H9 (cell line): ENCODE measurements around the gene ACOT7. TPM values are rescaled to one million over a fixed set of nuclear protein-coding genes. Genes with fewer than 3 reads are reported as not detected.

Source experiments
- DNase-seq: peaks from one replicate; pipeline ENCODE4 v3.0.0-alpha.2; 2017
- H2AFZ ChIP-seq: one replicate; pipeline ENCODE4 v1.6.1; 2013; ENCODE audit warnings: mild to moderate bottlenecking, low read length, control low read depth, moderate library complexity
- H2AK5ac ChIP-seq: 2 replicates; pipeline ENCODE4 v1.6.1; 2013; ENCODE audit warnings: low read length, control low read depth, mixed read lengths; ENCODE audit not compliant: insufficient read length
- H2BK120ac ChIP-seq: one replicate; pipeline ENCODE4 v1.6.1; 2013; ENCODE audit warnings: low read depth, mild to moderate bottlenecking, low read length, control low read depth, inconsistent platforms; ENCODE audit not compliant: poor library complexity, severe bottlenecking
- H2BK12ac ChIP-seq: 2 replicates; pipeline ENCODE4 v1.6.1; 2013; ENCODE audit warnings: low read length, control low read depth, mixed read lengths, low read depth; ENCODE audit not compliant: insufficient read length
- H2BK15ac ChIP-seq: 2 replicates; pipeline ENCODE4 v1.6.1; 2013; ENCODE audit warnings: low read depth, low read length, control low read depth
- H2BK20ac ChIP-seq: one replicate; pipeline ENCODE4 v1.6.1; 2013; ENCODE audit warnings: low read depth, mild to moderate bottlenecking, low read length, control low read depth, inconsistent platforms; ENCODE audit not compliant: poor library complexity, severe bottlenecking
- H2BK5ac ChIP-seq: 2 replicates; pipeline ENCODE4 v1.6.1; 2013; ENCODE audit warnings: low read length, control low read depth, mixed read lengths; ENCODE audit not compliant: insufficient read length
- H3K14ac ChIP-seq: 2 replicates; pipeline ENCODE4 v1.6.1; 2013; ENCODE audit warnings: low read length, control low read depth; ENCODE audit not compliant: insufficient read depth
- H3K18ac ChIP-seq: 2 replicates; pipeline ENCODE4 v1.6.1; 2013; ENCODE audit warnings: low read depth, mild to moderate bottlenecking, mixed read lengths, low read length, control low read depth; ENCODE audit not compliant: insufficient read length
- H3K23ac ChIP-seq: 2 replicates; pipeline ENCODE4 v1.6.1; 2013; ENCODE audit warnings: low read length, control low read depth, mixed read lengths, low read depth; ENCODE audit not compliant: insufficient read length
- H3K23me2 ChIP-seq: 2 replicates; pipeline ENCODE4 v1.6.1; 2013; ENCODE audit warnings: low read depth, mild to moderate bottlenecking, mixed read lengths, low read length, control low read depth; ENCODE audit not compliant: insufficient read length, poor library complexity, severe bottlenecking
- H3K27ac ChIP-seq: 2 replicates; pipeline ENCODE4 v1.5.1; 2013; ENCODE audit warnings: low read length, control low read depth, mixed read lengths, low read depth; ENCODE audit not compliant: insufficient read length
- H3K27me3 ChIP-seq: 2 replicates; pipeline ENCODE4 v1.6.1; 2013; ENCODE audit warnings: low read length, control low read depth, inconsistent platforms; ENCODE audit not compliant: insufficient read depth
- H3K4ac ChIP-seq: 2 replicates; pipeline ENCODE4 v1.6.1; 2013; ENCODE audit warnings: low read depth, mild to moderate bottlenecking, control low read depth, inconsistent platforms, low read length, moderate library complexity
- H3K4me1 ChIP-seq: 2 replicates; pipeline ENCODE4 v1.6.1; 2013; ENCODE audit warnings: low read length, control low read depth, inconsistent platforms; ENCODE audit not compliant: insufficient read depth
- H3K4me2 ChIP-seq: 2 replicates; pipeline ENCODE4 v1.6.1; 2013; ENCODE audit warnings: low read length, control low read depth, mixed read lengths; ENCODE audit not compliant: insufficient read length, insufficient read depth
- H3K56ac ChIP-seq: 2 replicates; pipeline ENCODE4 v1.6.1; 2013; ENCODE audit warnings: low read depth, mild to moderate bottlenecking, mixed read lengths, low read length, control low read depth; ENCODE audit not compliant: insufficient read length
- H3K79me1 ChIP-seq: 2 replicates; pipeline ENCODE4 v1.6.1; 2013; ENCODE audit warnings: low read depth, mild to moderate bottlenecking, moderate library complexity, low read length, control low read depth, inconsistent platforms; ENCODE audit not compliant: insufficient read depth, poor library complexity, severe bottlenecking
- H3K79me2 ChIP-seq: 2 replicates; pipeline ENCODE4 v1.6.1; 2013; ENCODE audit warnings: low read length, control low read depth, inconsistent platforms; ENCODE audit not compliant: insufficient read depth
- H3K9ac ChIP-seq: 2 replicates; pipeline ENCODE4 v1.6.1; 2013; ENCODE audit warnings: low read length, control low read depth, mixed read lengths; ENCODE audit not compliant: insufficient read length; ENCODE audit errors: extremely low read depth
- H3K9me3 ChIP-seq: one replicate; pipeline ENCODE4 v1.6.1; 2013; ENCODE audit warnings: low read depth, low read length, inconsistent platforms; ENCODE audit not compliant: control insufficient read depth
- H3T11ph ChIP-seq: one replicate; pipeline ENCODE4 v1.6.1; 2013; ENCODE audit warnings: mild to moderate bottlenecking, low read length, control low read depth, inconsistent platforms
- H4K20me1 ChIP-seq: one replicate; pipeline ENCODE4 v1.6.1; 2013; ENCODE audit not compliant: control insufficient read depth, insufficient read length, insufficient read depth
- H4K5ac ChIP-seq: 2 replicates; pipeline ENCODE4 v1.6.1; 2013; ENCODE audit warnings: low read depth, mild to moderate bottlenecking, mixed read lengths, low read length, control low read depth; ENCODE audit not compliant: insufficient read length
- H4K8ac ChIP-seq: replicated peaks from 2 replicates; pipeline ENCODE4 v1.6.1; 2013; ENCODE audit warnings: low read length, control low read depth, mixed read lengths, low read depth; ENCODE audit not compliant: insufficient read length
- H4K91ac ChIP-seq: 2 replicates; pipeline ENCODE4 v1.6.1; 2013; ENCODE audit warnings: low read depth, mild to moderate bottlenecking, moderate library complexity, mixed read lengths, low read length, control low read depth; ENCODE audit not compliant: insufficient read length
- H3K27ac Mint-ChIP-seq, 3 experiments: 2 replicates in 2 of 3; 3 replicates in 1 of 3; pipeline ENCODE4 v1.8.0; 2020 to 2021; ENCODE audit warnings: mixed read lengths in 3 of 3, mild to moderate bottlenecking in 1 of 3, moderate library complexity in 1 of 3
- H3K27me3 Mint-ChIP-seq: 2 replicates; pipeline ENCODE4 v1.8.0; 2021; ENCODE audit warnings: low read depth, mild to moderate bottlenecking, moderate library complexity, mixed read lengths
- H3K36me3 Mint-ChIP-seq, 3 experiments: 2 replicates in 2 of 3; 3 replicates in 1 of 3; pipeline ENCODE4 v1.8.0; 2020 to 2021; ENCODE audit warnings: low read depth in 3 of 3, mixed read lengths in 3 of 3; ENCODE audit not compliant: insufficient read depth in 1 of 3
- H3K4me1 Mint-ChIP-seq, 2 experiments: 2 replicates each; pipeline ENCODE4 v1.8.0; 2020; ENCODE audit warnings: mixed read lengths in 2 of 2
- H3K4me3 Mint-ChIP-seq, 2 experiments: 2 replicates in 1 of 2; 3 replicates in 1 of 2; pipeline ENCODE4 v1.8.0; 2020 to 2021; ENCODE audit warnings: mild to moderate bottlenecking in 2 of 2, mixed read lengths in 2 of 2, moderate library complexity in 1 of 2
- H3K9me3 Mint-ChIP-seq, 2 experiments: 2 replicates in 1 of 2; 3 replicates in 1 of 2; pipeline ENCODE4 v1.8.0; 2020; ENCODE audit warnings: mild to moderate bottlenecking in 2 of 2, mixed read lengths in 2 of 2, moderate library complexity in 1 of 2
- WGBS: extraction: QIAGEN DNeasy Blood & Tissue Kit; methylation state at CpG from one replicate; pipeline ENCODE4 v1.1.7; 2013; ENCODE audit warnings: missing lambda C conversion rate, low lambda C conversion rate, mixed read lengths; ENCODE audit not compliant: insufficient read length; ENCODE audit errors: extremely low coverage; 5-methylcytosine and 5-hydroxymethylcytosine counted together
- total RNA-seq: library from RNA; stranded (reverse); gene quantifications from 2 replicates; pipeline ENCODE4 v1.2.1, GENCODE V29; 2021
- TF ChIP-seq, protein P1 (sequence below): fragments of 200-600 bp; sonication (generic); conservative IDR thresholded peaks from 3 replicates; pipeline ENCODE4 v1.8.0; 2021; ENCODE audit warnings: antibody characterized with exemption, mild to moderate bottlenecking

Gene ACOT7
- total RNA-seq, 1 experiment from 2014 or later, result 87.4 TPM

DNA sequence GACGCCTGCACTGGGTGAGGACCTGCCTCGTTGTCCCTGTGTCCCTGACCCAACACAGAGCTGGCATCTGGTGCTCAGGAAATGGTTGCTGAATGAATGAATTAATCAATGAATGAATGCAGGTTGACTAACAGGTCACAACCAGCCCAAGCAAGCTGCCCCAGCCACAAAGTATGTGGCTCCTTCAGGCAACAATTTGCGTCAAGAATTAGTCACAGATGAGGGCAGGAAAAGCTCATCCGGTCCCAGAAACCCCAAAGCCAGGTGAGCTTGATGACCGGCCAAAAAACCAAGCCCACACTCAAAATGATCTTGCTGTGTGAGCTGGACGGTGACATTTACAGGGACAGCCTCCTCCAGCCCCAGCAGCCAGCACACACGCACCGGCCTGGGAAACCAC is 92.0 kb downstream of the ACOT7 start:
- no peak overlapping the region for H3K4me2 ChIP-seq
- H3T11ph ChIP-seq, result no peak overlapping the region
- no peak overlapping the region for H4K91ac ChIP-seq
- no peak overlapping the region for H4K5ac ChIP-seq
- TF ChIP-seq, protein P1, sequence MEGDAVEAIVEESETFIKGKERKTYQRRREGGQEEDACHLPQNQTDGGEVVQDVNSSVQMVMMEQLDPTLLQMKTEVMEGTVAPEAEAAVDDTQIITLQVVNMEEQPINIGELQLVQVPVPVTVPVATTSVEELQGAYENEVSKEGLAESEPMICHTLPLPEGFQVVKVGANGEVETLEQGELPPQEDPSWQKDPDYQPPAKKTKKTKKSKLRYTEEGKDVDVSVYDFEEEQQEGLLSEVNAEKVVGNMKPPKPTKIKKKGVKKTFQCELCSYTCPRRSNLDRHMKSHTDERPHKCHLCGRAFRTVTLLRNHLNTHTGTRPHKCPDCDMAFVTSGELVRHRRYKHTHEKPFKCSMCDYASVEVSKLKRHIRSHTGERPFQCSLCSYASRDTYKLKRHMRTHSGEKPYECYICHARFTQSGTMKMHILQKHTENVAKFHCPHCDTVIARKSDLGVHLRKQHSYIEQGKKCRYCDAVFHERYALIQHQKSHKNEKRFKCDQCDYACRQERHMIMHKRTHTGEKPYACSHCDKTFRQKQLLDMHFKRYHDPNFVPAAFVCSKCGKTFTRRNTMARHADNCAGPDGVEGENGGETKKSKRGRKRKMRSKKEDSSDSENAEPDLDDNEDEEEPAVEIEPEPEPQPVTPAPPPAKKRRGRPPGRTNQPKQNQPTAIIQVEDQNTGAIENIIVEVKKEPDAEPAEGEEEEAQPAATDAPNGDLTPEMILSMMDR, result no peak
- no peak for DNase-seq
- no peaks in the 10 kb centered on the region for H3K4me1 Mint-ChIP-seq
- H4K8ac ChIP-seq, result no peak overlapping the region
- no peaks in the 10 kb centered on the region for H3K79me1 ChIP-seq
- no peaks in the 10 kb centered on the region for H3K23me2 ChIP-seq
- H3K9me3 Mint-ChIP-seq, result peaks cover 4 to 5% of the 10 kb centered on the region in 2 experiments; a peak in 3 of 5 replicates
- no peak overlapping the region for H3K56ac ChIP-seq
- H3K4me3 Mint-ChIP-seq, result no peak overlapping the region
- H2BK120ac ChIP-seq, result no peak overlapping the region
- H3K9me3 ChIP-seq, result no peaks in the 10 kb centered on the region
- H2BK15ac ChIP-seq, result no peak overlapping the region
- H3K4ac ChIP-seq, result no peak overlapping the region
- no peak overlapping the region; the same call in 1 of the 2 replicates for H3K14ac ChIP-seq
- no peak overlapping the region for H3K27ac ChIP-seq
- no peaks in the 10 kb centered on the region for H3K27me3 Mint-ChIP-seq
- no peak overlapping the region for H3K18ac ChIP-seq
- WGBS, result no CpG with 5 or more reads among the region's 8 CpGs
- H3K23ac ChIP-seq, result no peak overlapping the region
- no peak overlapping the region for H2AFZ ChIP-seq
- no peaks in the 10 kb centered on the region for H4K20me1 ChIP-seq
- H3K27ac Mint-ChIP-seq, result no peak overlapping the region
- H2BK20ac ChIP-seq, result no peak overlapping the region
- no peaks in the 10 kb centered on the region for H3K4me1 ChIP-seq
- no peak overlapping the region for H2BK12ac ChIP-seq
- H3K9ac ChIP-seq, result no peak overlapping the region
- no peaks in the 10 kb centered on the region for H3K27me3 ChIP-seq
- no peak overlapping the region for H2AK5ac ChIP-seq
- peaks cover 10 to 23% (median 16%) of the 10 kb centered on the region in 3 experiments for H3K36me3 Mint-ChIP-seq
- H3K79me2 ChIP-seq, result no peaks in the 10 kb centered on the region
- H2BK5ac ChIP-seq, result no peak overlapping the region
